COLO668 (cell line): ENCODE measurements around the gene SYF2.
"Not testable (repeated sequence)": the region's sequence is repeated elsewhere in the genome, so short reads cannot be mapped to it uniquely, and the experiment has no call there.

Experiments used
- DNase-seq: peaks from one replicate; lab custom pipeline; 2025; ENCODE audit not compliant: unreplicated experiment; lab: John Stamatoyannopoulos, UW

Gene SYF2

DNA sequence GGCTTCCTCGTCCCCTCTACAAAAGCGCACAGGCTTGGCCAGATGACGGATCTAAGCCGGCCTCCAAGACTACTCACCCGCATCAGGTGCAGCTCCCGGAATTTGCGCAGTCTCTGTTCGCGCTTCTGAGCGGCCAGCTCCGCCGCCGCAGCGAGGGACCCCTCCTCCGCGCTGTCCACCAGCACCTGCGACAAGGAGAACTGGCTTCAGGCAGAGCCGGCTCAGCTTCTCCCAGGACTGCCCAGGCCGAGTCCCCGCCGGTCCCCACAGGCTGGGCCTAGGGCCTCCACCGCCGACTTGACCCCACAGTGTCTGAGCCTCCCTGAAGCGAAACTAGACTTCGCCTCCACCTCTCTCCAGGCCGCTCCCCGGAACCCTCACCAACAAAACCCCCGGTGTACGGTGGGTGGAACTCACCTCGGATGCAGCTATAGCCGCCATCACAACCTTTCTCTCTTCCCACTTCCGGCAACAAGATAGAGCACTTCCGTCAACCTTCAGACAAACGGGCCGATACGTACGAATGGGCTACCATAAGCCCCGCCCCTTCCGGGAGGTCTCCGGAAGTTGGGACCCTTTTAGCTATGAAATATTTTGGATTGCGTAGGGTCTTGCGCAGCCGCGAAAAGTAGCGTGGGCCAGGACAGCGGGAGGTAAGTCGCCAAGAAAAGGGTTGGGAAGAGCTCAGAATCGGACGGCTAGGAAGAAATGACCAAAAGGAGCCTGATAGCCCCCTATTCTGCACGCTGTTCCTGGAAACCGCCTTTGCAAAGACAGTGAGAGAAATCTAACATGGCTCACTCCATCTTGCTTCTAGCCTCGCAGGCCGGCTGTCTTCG, at the start of gene SYF2:
Gene SYF2 (minus strand): TSS at position 476 of the 839 bp plus-strand sequence. CDS start 35 bp downstream, at position 441.
- DNase-seq, result peak; percentile 96

GRCh38 chr1:25279693-25280111, 47.4 kb upstream of the SYF2 start:
- not testable (repeated sequence) for DNase-seq

DNA sequence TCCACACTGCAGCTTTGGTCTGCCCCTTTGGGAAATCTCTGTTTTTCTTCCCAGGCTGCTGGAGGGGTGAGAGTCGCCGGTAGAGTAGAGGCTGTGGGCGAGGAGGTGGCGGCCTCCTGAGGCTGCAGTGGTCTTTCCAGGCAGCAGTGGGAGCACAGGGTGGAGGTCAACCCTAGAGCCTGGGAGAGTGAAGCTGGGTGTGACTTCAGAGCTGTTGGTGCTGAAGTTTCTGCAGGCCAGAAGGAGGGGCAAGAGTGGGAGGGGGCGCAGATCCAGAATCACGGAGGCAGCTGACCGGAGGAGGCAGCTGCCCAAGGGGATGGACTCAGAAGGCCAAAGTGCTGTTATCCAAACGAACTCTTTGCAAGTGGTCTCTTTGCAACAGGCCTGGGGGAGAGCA, 46.5 kb upstream of the SYF2 start:
- not testable (repeated sequence) for DNase-seq

- not testable (repeated sequence) for DNase-seq
These were observed 46.1 kb upstream of the SYF2 start for GRCh38 chr1:25278358-25278757.

DNA sequence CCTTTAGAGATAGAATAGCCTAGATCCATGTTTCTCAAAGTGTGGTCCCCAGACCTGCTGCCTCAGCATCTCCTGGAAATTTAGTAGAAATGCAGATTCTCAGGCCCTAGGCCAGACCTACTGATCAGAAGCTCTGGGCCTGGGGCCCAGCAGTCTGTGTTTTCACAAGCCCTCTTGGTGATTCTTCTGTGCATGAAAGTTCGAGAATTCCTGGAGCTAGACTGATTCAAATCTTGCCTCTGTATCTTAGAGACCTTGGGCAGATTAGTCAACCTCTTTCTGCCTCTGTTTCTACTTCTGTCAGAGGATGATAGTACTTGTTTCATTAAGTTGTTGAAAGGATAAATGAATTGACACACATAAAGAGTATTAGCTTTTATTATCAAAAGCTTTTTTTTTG, 45.0 kb upstream of the SYF2 start:
- not testable (repeated sequence) for DNase-seq

GRCh38 chr1:25275648-25276047, 43.3 kb upstream of the SYF2 start:
- DNase-seq, result not testable (repeated sequence)

GRCh38 chr1:25272238-25272637, 39.9 kb upstream of the SYF2 start, which contains the start of gene RHD:
RHD (plus strand) TSS chr1:25272509; CDS start chr1:25272548, 39 bp downstream.
- DNase-seq, result not testable (repeated sequence)

- DNase-seq, result not testable (repeated sequence)
These were observed 36.0 kb upstream of the SYF2 start for GRCh38 chr1:25268143-25268760.

DNA sequence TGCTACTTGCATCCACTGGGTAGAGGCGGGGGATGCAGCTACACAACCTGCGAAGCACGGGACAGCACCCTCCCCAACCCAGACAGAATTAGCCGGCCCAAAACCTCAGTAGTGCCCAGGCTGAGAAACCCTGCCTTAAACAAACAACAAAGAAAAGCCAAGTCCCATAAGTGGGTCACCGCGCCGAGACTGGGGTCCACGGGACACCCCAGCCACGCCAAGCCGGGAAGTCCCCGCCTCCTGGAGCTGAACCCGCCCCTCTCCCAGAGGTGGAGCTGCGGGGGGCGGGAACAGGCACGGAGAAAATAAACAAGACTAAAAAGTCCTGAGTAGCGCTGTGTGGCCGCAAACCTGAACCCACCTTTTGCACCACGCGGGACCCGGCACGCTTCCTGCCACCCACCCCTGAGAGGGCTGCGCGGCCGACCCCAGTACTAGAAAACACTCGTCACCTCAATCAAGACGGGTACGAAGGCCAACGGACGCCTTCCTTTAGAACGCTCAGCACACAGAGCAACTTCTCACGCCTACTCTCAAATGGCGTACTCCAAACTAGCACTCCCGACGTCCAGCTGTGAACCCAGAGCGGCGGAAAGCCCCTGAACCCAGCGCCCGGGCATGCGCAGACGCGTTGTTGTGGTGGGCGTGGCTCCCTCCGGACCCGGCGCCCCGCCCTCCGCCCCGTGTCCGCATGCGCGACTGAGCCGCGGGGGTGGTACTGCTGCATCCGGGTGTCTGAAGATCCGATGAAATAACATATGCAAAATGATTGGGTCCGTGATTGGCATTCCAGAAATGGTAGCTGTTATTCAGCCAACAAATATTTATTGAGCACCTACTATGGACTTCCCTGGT, 35.2 kb upstream of the SYF2 start:
- peak; percentile 88 for DNase-seq

DNA sequence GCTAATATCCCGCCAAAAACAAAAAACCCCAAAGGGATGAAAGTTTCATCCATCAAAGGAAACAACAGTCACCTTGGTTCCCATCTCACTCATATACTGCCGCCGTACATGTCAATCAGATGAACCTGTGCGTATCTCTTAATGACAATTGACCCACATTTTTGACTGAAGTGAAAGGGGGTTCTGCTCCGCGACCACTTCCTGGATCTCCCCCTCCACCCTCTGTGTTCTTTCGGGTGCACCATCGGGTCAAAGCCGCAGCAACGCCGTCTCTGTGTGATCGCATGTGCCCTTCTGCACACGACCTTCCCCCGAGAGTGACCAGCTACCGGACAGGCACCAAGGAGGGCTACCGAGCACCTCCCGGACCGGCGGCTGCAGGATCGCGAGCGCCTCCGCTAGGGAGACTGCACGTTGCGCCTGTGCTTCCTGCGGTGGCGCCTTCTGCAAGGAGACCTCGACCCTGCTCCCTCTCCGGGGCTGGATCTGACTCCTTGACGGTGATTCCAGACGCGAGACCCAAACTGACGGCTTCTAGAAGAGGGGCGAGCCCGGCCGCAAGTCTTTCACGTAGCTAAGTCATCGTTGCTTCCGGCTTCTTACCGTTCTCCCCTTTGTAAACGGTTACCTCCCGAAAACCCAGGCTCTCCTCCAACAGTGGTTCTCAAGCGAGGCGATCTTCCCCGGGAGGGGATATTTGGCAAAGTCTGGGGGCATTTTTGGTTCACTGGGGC, 34.4 kb upstream of the SYF2 start:
- not testable (repeated sequence) for DNase-seq

DNA sequence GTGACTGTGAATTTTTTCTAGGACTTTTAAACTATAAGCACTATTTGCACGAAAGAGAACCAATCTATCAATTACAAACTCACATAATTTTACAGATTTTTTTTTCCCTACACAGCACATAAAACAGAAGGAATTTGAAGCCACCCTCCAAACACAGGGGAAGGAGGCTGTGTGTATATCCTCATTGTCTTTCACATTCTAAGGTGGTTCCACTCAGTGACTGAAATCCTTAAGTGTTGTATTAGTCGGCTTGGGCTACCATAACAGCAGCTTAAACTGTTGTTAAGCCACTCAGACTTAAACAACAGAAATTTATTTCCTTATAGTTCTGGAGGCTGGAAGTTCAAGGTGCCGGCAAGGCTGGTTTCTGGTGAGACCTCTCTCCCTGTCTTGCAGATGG, 28.0 kb upstream of the SYF2 start:
- not testable (repeated sequence) for DNase-seq

DNA sequence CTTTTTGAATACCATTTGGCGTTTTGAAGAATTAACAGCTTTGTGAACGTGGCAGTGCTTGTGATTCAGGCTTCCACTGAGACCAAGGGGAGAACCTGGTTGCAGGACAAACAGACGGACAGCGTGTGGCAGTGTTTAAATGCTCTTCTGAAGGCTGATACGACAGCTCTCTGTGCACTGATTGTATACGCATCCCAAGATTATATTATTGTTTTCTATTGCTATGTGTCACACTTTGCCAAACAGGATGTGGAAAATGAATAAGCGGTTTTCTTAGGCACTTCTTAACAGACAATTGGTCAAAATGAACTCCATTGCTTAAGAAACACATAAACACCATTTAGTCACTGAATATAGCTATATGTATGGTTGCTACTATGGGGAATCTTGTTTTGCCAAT, 27.5 kb upstream of the SYF2 start:
- DNase-seq, result not testable (repeated sequence)

- no peak for DNase-seq
These were observed 24.9 kb upstream of the SYF2 start for GRCh38 chr1:25257196-25257595.

DNA sequence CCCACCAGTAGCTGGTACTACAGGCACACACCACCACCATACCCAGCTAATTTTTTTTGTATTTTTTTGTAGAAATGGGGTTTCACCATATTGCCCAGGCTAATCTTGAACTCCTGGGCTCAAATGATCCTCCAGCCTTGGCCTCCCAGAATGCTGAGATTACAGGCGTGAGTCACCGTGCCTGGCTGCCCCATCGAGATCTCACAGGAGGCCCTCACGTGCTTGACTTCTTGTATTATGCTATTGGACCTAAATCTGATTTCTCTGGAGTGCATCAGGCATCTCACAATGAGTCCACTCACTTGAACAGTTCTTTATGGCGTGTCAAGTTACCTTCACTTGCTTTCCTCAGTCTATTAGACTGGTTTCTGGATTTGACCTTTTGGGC, 24.3 kb upstream of the SYF2 start:
- no peak for DNase-seq

GRCh38 chr1:25255706-25256577, 23.6 kb upstream of the SYF2 start:
- DNase-seq, result no peak

GRCh38 chr1:25253911-25254310, 21.6 kb upstream of the SYF2 start:
- DNase-seq, result no peak

DNA sequence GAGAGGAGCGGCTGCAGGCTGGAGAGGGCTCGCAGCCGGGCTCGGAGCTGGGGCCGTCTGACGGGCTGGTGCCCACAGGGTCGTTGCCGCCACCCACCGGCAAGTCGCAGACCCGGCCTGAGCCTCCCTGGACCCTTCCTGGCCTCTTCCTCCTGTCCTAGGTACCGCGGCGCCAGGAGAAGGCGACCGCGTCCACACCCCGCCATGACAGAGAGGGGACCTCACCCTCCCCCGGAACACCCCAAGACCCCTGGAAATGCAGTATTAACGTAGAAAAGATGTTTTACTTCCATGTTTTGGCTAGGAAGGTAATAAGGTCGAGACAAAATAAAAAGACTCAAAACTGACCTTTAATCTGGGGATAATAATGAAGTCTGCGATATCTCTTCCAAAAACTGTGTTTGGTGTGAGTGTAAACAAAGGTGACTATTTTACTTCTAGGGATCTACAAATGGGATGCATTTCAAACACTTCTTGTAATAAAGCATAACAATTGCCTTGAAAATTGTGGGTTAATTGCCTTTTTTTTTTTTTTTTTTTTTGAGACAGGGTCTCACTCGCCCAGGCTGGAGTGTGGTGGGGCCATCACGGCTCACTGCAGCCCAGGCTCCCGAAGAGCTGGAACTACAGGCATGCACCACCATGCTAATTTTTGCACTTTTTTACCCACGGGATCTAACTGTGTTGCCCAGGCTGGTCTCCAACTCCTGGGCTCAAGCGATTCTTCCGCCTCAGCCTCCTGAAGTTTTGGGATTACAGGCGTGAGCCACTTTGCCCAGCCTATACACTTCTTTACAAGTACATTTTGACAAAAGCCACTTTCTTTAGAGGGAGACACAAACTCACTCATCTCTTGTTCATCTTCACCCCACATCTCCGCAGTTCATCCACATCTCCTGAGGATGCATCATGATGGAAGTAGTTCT, 15.8 kb upstream of the SYF2 start:
- DNase-seq, result no peak

GRCh38 chr1:25247024-25247828, 14.9 kb upstream of the SYF2 start, which contains the start of gene RSRP1:
RSRP1 (minus strand) TSS chr1:25247454; CDS start chr1:25246963, 491 bp downstream.
- peak; percentile 100 for DNase-seq
